ENCODE results near the gene KIAA0319L.

- TF ChIP-seq EZH2 (IDR thresholded peaks at IDR 0.05; ENCODE audit: insufficient read depth, poor library complexity, severe bottlenecking) (no peak), EZH2phosphoT487 (IDR thresholded peaks at IDR 0.05; ENCODE audit: insufficient read depth, low read depth) (no peak)
Observed at GRCh38 chr1:35454616-35455015, 102.6 kb downstream of the KIAA0319L start.
